H1 (cell line): ENCODE data around the gene GALNT9. TPM values are rescaled to one million over a fixed set of nuclear protein-coding genes. Genes with fewer than 3 reads are reported as not detected.

ENCODE experiments used
- CTCF ChIA-PET: fragments of 300-600 bp; sonication (Branson Sonifier 250); formaldehyde crosslinking; loops from one replicate; lab custom pipeline; 2021; ENCODE audit not compliant: partially characterized antibody; lab: Charles Lee
- POLR2A ChIA-PET: fragments of 300-600 bp; sonication (Branson Sonifier 250); formaldehyde crosslinking; loops from one replicate; lab custom pipeline; 2021; ENCODE audit warnings: inconsistent platforms; ENCODE audit not compliant: partially characterized antibody; lab: Charles Lee
- DNase-seq, 2 experiments: peaks; one replicate each; pipeline versions ENCODE4 v3.0.0 to v3.0.0-alpha.2; 2010 to 2022; ENCODE audit warnings: low spot score in 2 of 2, low read depth in 1 of 2, mixed read lengths in 1 of 2
- FAIRE-seq: peaks from 2 replicates; lab custom pipeline; 2011; peaks lifted over from hg19 to GRCh38; lab: Jason Lieb, UNC
- H2AFZ ChIP-seq: 2 replicates; pipeline ENCODE4 v1.8.1; 2012; ENCODE audit warnings: low read length, inconsistent platforms
- H2AK5ac ChIP-seq: 2 replicates; pipeline ENCODE4 v1.6.1; 2013; ENCODE audit warnings: low read depth, low read length
- H2BK120ac ChIP-seq: replicated peaks from 2 replicates; pipeline ENCODE3; 2013; ENCODE audit warnings: low read depth, low read length, inconsistent platforms
- H2BK12ac ChIP-seq: 2 replicates; pipeline ENCODE4 v1.6.1; 2013; ENCODE audit warnings: low read depth, low read length
- H2BK15ac ChIP-seq: 2 replicates; pipeline ENCODE4 v1.6.1; 2013; ENCODE audit warnings: low read length
- H2BK20ac ChIP-seq: 2 replicates; pipeline ENCODE4 v1.6.1; 2013; ENCODE audit warnings: low read length
- H2BK5ac ChIP-seq: 2 replicates; pipeline ENCODE4 v1.6.1; 2013; ENCODE audit warnings: low read depth, low read length
- H3K14ac ChIP-seq: 2 replicates; pipeline ENCODE4 v1.6.1; 2013; ENCODE audit warnings: inconsistent platforms; ENCODE audit not compliant: insufficient read length
- H3K18ac ChIP-seq: 2 replicates; pipeline ENCODE4 v1.6.1; 2013; ENCODE audit warnings: low read length; ENCODE audit errors: extremely low read depth
- H3K23ac ChIP-seq: 2 replicates; pipeline ENCODE4 v1.6.1; 2013; ENCODE audit warnings: inconsistent platforms; ENCODE audit not compliant: insufficient read length
- H3K23me2 ChIP-seq: 2 replicates; pipeline ENCODE4 v1.6.1; 2013; ENCODE audit warnings: low read depth, low read length
- H3K27ac ChIP-seq: 2 replicates; pipeline ENCODE4 v1.6.1; 2011; ENCODE audit warnings: low read depth, low read length, inconsistent platforms
- H3K27me3 ChIP-seq, 4 experiments: replicated peaks in 1 of 4; 1 replicate in 1 of 4; 2 replicates in 3 of 4; pipeline versions ENCODE4 v1.6.1 to v1.8.1; 2011 to 2013; ENCODE audit warnings: low read length in 3 of 4, mild to moderate bottlenecking in 3 of 4, inconsistent platforms in 2 of 4, mixed read lengths in 2 of 4, moderate library complexity in 1 of 4; ENCODE audit not compliant: control insufficient read depth in 3 of 4, insufficient read depth in 3 of 4; ENCODE audit errors: extremely low read depth in 1 of 4
- H3K36me3 ChIP-seq, 4 experiments: 2 replicates each; pipeline versions ENCODE4 v1.6.1 to v1.8.1; 2011 to 2013; ENCODE audit warnings: mild to moderate bottlenecking in 4 of 4, low read length in 3 of 4, moderate library complexity in 2 of 4, control low read depth in 1 of 4, inconsistent platforms in 1 of 4; ENCODE audit not compliant: insufficient read depth in 4 of 4, control insufficient read depth in 2 of 4
- H3K4ac ChIP-seq: replicated peaks from 2 replicates; pipeline ENCODE3; 2013; ENCODE audit warnings: low read length, low read depth, mixed read lengths, inconsistent platforms; ENCODE audit not compliant: insufficient read length
- H3K4me1 ChIP-seq, 4 experiments: replicated peaks in 1 of 4; 1 replicate in 1 of 4; 2 replicates in 3 of 4; pipeline versions ENCODE4 v1.6.1 to v1.8.1; 2011 to 2013; ENCODE audit warnings: low read length in 3 of 4, inconsistent platforms in 2 of 4, mixed read lengths in 1 of 4; ENCODE audit not compliant: insufficient read depth in 4 of 4, control insufficient read depth in 3 of 4
- H3K4me2 ChIP-seq, 2 experiments: 2 replicates each; pipeline versions ENCODE4 v1.6.1 to v1.8.1; 2011 to 2013; ENCODE audit warnings: low read depth in 2 of 2, low read length in 2 of 2, control low read depth in 1 of 2, inconsistent platforms in 1 of 2, mild to moderate bottlenecking in 1 of 2; ENCODE audit not compliant: insufficient read depth in 1 of 2
- H3K4me3 ChIP-seq, 4 experiments: fragments of 200-600, 300-600 bp in 1 of 4; sonication (generic), shearing (Covaris generic), sonication (Bioruptor Twin) in 1 of 4; 2 replicates each; pipeline versions ENCODE4 v1.5.1 to v1.8.1; 2011 to 2016; ENCODE audit warnings: low read length in 4 of 4, low read depth in 3 of 4, control low read depth in 2 of 4, inconsistent platforms in 2 of 4, mild to moderate bottlenecking in 2 of 4, mixed read lengths in 1 of 4, moderate library complexity in 1 of 4; ENCODE audit not compliant: insufficient read depth in 2 of 4; ENCODE audit errors: extremely low read depth in 1 of 4
- H3K56ac ChIP-seq: replicated peaks from 2 replicates; pipeline ENCODE3; 2013; ENCODE audit warnings: low read depth, mild to moderate bottlenecking, mixed read lengths, low read length, inconsistent platforms; ENCODE audit not compliant: insufficient read length
- H3K79me1 ChIP-seq: 2 replicates; pipeline ENCODE4 v1.6.1; 2013; ENCODE audit warnings: low read depth, low read length, control low read depth
- H3K79me2 ChIP-seq, 2 experiments: 2 replicates each; pipeline versions ENCODE4 v1.6.1 to v1.8.1; 2012 to 2013; ENCODE audit warnings: low read length in 2 of 2, mild to moderate bottlenecking in 2 of 2, inconsistent platforms in 1 of 2; ENCODE audit not compliant: insufficient read depth in 2 of 2, control insufficient read depth in 1 of 2
- H3K9ac ChIP-seq, 4 experiments: replicated peaks in 1 of 4; 1 replicate in 1 of 4; 2 replicates in 3 of 4; pipeline versions ENCODE4 v1.6.1 to v1.8.1; 2011 to 2013; ENCODE audit warnings: low read depth in 3 of 4, low read length in 3 of 4, control low read depth in 2 of 4, mild to moderate bottlenecking in 2 of 4, moderate library complexity in 2 of 4, inconsistent platforms in 1 of 4; ENCODE audit errors: extremely low read depth in 1 of 4
- H3K9me3 ChIP-seq, 2 experiments: 2 replicates each; pipeline versions ENCODE4 v1.6.1 to v1.8.1; 2012 to 2013; ENCODE audit warnings: mild to moderate bottlenecking in 2 of 2, moderate library complexity in 2 of 2, control low read depth in 1 of 2, inconsistent platforms in 1 of 2, low read depth in 1 of 2, low read length in 1 of 2, mixed read lengths in 1 of 2; ENCODE audit not compliant: insufficient read depth in 2 of 2
- H4K20me1 ChIP-seq, 2 experiments: replicated peaks in 1 of 2; 2 replicates each; pipeline versions ENCODE3 to v1.8.1; 2011 to 2013; ENCODE audit warnings: inconsistent platforms in 2 of 2, low read length in 2 of 2, mild to moderate bottlenecking in 1 of 2; ENCODE audit not compliant: insufficient read depth in 2 of 2, control insufficient read depth in 1 of 2
- H4K5ac ChIP-seq: 2 replicates; pipeline ENCODE4 v1.6.1; 2013; ENCODE audit warnings: low read length, low read depth, mixed read lengths, inconsistent platforms; ENCODE audit not compliant: insufficient read length
- H4K8ac ChIP-seq: 2 replicates; pipeline ENCODE4 v1.8.0; 2013; ENCODE audit warnings: mild to moderate bottlenecking, moderate library complexity, low read length, inconsistent platforms; ENCODE audit not compliant: insufficient read depth; ENCODE audit errors: extremely low read depth
- H4K91ac ChIP-seq: replicated peaks from 2 replicates; pipeline ENCODE3; 2013; ENCODE audit warnings: low read length, mixed read lengths, inconsistent platforms; ENCODE audit not compliant: insufficient read length
- ATF3 ChIP-seq: IDR thresholded peaks from 2 replicates; pipeline ENCODE4 v1.6.1; 2011; ENCODE audit warnings: low read depth, mild to moderate bottlenecking, low read length; ENCODE audit not compliant: insufficient read depth
- CTCF ChIP-seq, 3 experiments: IDR thresholded peaks; 1 replicate in 2 of 3; 2 replicates in 1 of 3; pipeline versions ENCODE4 v1.5.1 to v1.6.1; 2011; ENCODE audit warnings: low read length in 3 of 3, mild to moderate bottlenecking in 3 of 3, inconsistent platforms in 2 of 3, low read depth in 1 of 3, moderate library complexity in 1 of 3; ENCODE audit not compliant: insufficient read depth in 1 of 3; ENCODE audit errors: control extremely low read depth in 1 of 3
- EGR1 ChIP-seq: IDR thresholded peaks from 2 replicates; pipeline ENCODE4 v1.6.1; 2011; ENCODE audit warnings: low read depth, low read length, borderline replicate concordance
- WGBS, 2 experiments: shearing (Covaris generic) in 1 of 2; methylation state at CpG; one replicate each; pipeline versions ENCODE4 v1.1.6 to v1.1.7; 2013 to 2015; ENCODE audit warnings: low lambda C conversion rate in 2 of 2, mixed read lengths in 2 of 2, inconsistent platforms in 1 of 2, low coverage in 1 of 2, missing lambda C conversion rate in 1 of 2; ENCODE audit not compliant: insufficient replicate concordance in 2 of 2, insufficient coverage in 1 of 2, insufficient read length in 1 of 2; ENCODE audit errors: extremely low coverage in 1 of 2, missing lambda C conversion rate in 1 of 2; 5-methylcytosine and 5-hydroxymethylcytosine counted together
- polyA plus RNA-seq, 7 experiments: library from polyadenylated mRNA; depleted of rRNA in 3 of 7; stranded (reverse) in 5 of 7; unstranded in 2 of 7; fragments of >200 nt in 5 of 7; fragments of 200-250 nt in 2 of 7; gene quantifications; 1 replicate in 5 of 7; 2 replicates in 1 of 7; 4 replicates in 1 of 7; pipeline versions ENCODE4 v1.2.1 to v1.2.3, GENCODE V29; 2011 to 2013; ENCODE audit warnings: missing spikeins in 2 of 7, mixed read lengths in 2 of 7
- total RNA-seq: library from RNA; stranded (reverse); fragmentation: NEBNext Ultra II Directional; extraction: Animal tissue kit (Norgen Biotek cat#: 25700); gene quantifications from 2 replicates; pipeline ENCODE4 v1.2.1, GENCODE V29; 2021

GALNT9 gene
- total and polyA plus RNA-seq, 2 of the 8 experiments (the other 6 are each of a cell fraction or from before 2014, with no cell fraction given) = 2.0 to 3.6 TPM

- H2BK5ac ChIP-seq = no peak overlapping the region
- H4K5ac ChIP-seq = no peak overlapping the region
- no peak for TF ChIP-seq CTCF (IDR thresholded peaks at IDR 0.05; ENCODE audit: control extremely low read depth in 1 of 3, insufficient read depth in 1 of 3, low read depth in 1 of 3, low read length in 3 of 3)
- no peak for TF ChIP-seq ATF3
- TF ChIP-seq EGR1 = no peak
- TF ChIP-seq, all 59 proteins: peak for 0
- ChIA-PET POLR2A (no interaction called here), CTCF (no interaction called here)
- H3K23me2 ChIP-seq = peaks cover 13% of the 10 kb centered on the region; the same call in 1 of the 2 replicates
- no peak overlapping the region for H3K27ac ChIP-seq
- H2BK20ac ChIP-seq = no peak overlapping the region
- H3K4me1 ChIP-seq = no peaks in the 10 kb centered on the region
- H3K79me1 ChIP-seq = no peaks in the 10 kb centered on the region
- no peak overlapping the region for H2AK5ac ChIP-seq
- no peaks in the 10 kb centered on the region for H3K79me2 ChIP-seq
- peaks cover 0 to 12% of the 10 kb centered on the region in 2 experiments; a peak in 2 of 4 replicates for H3K9me3 ChIP-seq
- H2BK12ac ChIP-seq = no peak overlapping the region
- H2AFZ ChIP-seq = no peak overlapping the region
- H3K23ac ChIP-seq = no peak overlapping the region
- H4K91ac ChIP-seq = no peak overlapping the region
- H4K20me1 ChIP-seq = peaks cover 0 to 3% of the 10 kb centered on the region in 2 experiments
- FAIRE-seq (no peak), DNase-seq (no peak)
- 95% methylated on average over 19 of the region's 19 CpGs; no CpG with 5 or more reads in 1 of the 2 experiments for WGBS, 2 experiments
- no peak overlapping the region for H3K14ac ChIP-seq
- no peak overlapping the region for H3K18ac ChIP-seq
- no peak overlapping the region for H3K4me2 ChIP-seq
- no peak overlapping the region for H2BK15ac ChIP-seq
- no peak overlapping the region for H3K4me3 ChIP-seq
- no peak overlapping the region for H2BK120ac ChIP-seq
- H3K4ac ChIP-seq = no peak overlapping the region
- peaks cover 2 to 14% (median 7%) of the 10 kb centered on the region in 4 experiments; a peak in 5 of 7 replicates for H3K27me3 ChIP-seq
- H3K56ac ChIP-seq = no peak overlapping the region
- no peak overlapping the region for H4K8ac ChIP-seq
- H3K36me3 ChIP-seq = no peaks in the 10 kb centered on the region
- H3K9ac ChIP-seq = no peak overlapping the region
Observed at GRCh38 chr12:132315507-132315906, 13.9 kb downstream of the GALNT9 start.
